ENCODE measurements around the gene MT3.
"Not testable (repeated sequence)": the region's sequence is repeated elsewhere in the genome, so short reads cannot be mapped to it uniquely, and the experiment has no call there.

MT3 gene

DNA sequence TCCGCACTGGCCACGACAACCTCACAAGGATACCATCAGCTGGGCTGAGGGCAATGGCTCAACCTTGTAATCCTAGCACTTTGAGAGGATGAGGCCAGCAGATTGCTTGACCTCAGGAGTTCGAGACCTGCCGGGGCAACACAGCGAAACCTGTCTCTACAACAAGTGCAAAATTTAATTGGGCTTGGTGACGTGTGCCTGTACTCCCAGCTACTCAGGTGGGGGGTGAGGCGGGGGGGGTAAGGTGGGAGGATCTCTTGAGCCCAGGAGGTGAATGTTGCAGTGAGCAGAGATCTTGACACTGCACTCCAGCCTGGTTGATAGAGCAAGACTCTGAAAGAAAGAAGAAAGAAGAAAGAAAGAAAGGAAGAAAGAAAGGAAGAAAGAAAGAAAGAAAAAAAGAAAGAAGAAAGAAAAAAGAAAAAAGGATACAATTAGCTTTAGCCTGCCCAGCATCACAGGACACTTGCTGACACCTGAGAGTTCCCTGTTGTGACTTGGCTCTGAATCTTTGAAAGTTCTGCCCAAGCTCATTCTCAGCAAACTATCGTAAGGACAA lies 31.1 kb downstream of the MT3 start:
- TF ChIP-seq, protein P1, sequence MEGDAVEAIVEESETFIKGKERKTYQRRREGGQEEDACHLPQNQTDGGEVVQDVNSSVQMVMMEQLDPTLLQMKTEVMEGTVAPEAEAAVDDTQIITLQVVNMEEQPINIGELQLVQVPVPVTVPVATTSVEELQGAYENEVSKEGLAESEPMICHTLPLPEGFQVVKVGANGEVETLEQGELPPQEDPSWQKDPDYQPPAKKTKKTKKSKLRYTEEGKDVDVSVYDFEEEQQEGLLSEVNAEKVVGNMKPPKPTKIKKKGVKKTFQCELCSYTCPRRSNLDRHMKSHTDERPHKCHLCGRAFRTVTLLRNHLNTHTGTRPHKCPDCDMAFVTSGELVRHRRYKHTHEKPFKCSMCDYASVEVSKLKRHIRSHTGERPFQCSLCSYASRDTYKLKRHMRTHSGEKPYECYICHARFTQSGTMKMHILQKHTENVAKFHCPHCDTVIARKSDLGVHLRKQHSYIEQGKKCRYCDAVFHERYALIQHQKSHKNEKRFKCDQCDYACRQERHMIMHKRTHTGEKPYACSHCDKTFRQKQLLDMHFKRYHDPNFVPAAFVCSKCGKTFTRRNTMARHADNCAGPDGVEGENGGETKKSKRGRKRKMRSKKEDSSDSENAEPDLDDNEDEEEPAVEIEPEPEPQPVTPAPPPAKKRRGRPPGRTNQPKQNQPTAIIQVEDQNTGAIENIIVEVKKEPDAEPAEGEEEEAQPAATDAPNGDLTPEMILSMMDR (IDR thresholded peaks at IDR 0.05; ENCODE audit: low read depth, low read length, missing control alignments): no peak
- Histone ChIP-seq H3K27me3 (replicated peaks) (no peaks in the 10 kb centered on the region), H3K36me3 (replicated peaks) (no peaks in the 10 kb centered on the region), H3K27ac (no peak overlapping the region), H3K4me3 (ENCODE audit: low read depth, low read length) (no peak overlapping the region)
- no peak for DNase-seq
- in situ Hi-C loops (cut with HindIII; ENCODE audit: low pct_ligation_motif_present, low sequenced_read_pairs): no loop called here

DNA sequence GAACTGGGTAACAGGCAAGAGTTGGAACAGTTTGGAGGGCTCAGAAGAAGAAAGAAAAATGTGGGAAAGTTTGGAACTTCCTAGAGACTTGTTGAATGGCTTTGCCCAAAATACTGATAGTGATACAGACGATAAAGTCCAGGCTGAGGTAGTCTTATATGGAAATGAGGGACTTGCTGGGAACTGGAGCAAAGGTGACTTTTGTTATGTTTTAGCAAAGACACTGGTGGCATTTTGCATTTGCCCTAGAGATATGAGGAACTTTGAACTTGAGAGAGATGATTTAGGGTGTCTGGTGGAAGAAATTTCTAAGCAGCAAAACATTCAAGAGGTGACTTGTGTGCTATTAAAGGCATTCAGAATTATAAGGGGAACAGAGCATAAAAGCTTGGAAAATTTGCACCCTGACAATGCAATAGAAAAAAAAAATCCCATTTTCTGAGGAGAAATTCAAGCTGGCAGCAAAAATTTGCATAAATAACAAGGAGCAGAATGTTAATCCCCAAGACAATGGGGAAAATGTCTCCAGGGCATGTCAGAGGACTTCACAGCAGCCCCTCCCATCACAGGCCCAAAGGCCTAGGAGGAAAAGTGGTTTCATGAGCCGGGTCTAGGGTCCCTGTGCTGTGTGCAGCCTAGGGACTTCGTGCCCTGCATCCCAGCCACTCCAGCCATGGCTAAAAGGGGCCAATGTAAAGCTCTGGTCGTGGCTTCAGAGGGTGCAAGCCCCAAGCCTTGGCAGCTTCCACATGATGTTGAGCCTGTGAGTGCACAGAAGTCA lies 32.5 kb downstream of the MT3 start:
- H3K27ac ChIP-seq; H3K4me3 ChIP-seq (ENCODE audit: low read depth, low read length); H3K27me3 ChIP-seq (replicated peaks); in situ Hi-C loops (cut with HindIII; ENCODE audit: low pct_ligation_motif_present, low sequenced_read_pairs); H3K36me3 ChIP-seq (replicated peaks); DNase-seq: not testable (repeated sequence)

DNA sequence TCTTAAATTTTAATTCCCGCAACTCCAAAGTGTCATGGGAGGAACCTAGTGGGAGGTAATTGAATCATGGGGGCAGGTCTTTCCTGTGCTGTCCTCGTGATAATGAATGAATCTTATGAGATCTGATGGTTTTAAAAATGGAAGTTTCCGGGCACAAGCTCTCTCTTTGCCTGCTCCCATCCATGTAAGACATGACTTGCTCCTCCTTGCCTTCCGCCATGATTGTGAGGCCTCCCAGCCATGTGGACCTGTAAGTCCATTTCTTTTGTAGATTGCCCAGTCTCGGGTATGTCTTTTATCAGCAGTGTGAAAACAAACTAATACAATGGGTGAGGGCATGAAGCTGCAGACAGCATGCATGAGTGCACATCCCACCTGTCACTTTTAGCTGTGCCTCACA lies 33.9 kb downstream of the MT3 start:
- H3K4me3 ChIP-seq (ENCODE audit: low read depth, low read length); H3K27ac ChIP-seq; H3K36me3 ChIP-seq (replicated peaks); H3K27me3 ChIP-seq (replicated peaks); in situ Hi-C loops (cut with HindIII; ENCODE audit: low pct_ligation_motif_present, low sequenced_read_pairs); DNase-seq: not testable (repeated sequence)

DNA sequence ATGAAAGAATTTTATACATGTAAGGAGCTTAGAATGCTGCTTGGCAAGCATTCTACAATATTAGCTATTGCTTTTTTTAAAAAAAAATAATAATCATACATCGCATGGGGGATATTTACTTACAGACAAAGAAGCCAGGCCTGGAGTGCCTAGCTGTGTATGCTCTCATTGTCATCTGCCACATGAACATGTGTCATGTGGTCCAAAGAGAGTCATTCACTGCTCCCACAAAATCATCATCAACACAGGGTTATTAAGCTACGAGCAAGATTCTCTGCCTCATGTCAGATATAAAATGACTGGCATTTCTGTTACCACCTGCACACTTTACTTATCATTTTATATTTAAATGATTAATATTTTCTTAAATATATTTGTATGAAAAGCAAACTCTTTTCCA lies 34.3 kb downstream of the MT3 start:
- Histone ChIP-seq H3K27me3 (replicated peaks) (no peaks in the 10 kb centered on the region), H3K27ac (no peak overlapping the region), H3K4me3 (ENCODE audit: low read depth, low read length) (no peak overlapping the region), H3K36me3 (replicated peaks) (no peaks in the 10 kb centered on the region)
- DNase-seq: no peak
- in situ Hi-C loops (cut with HindIII; ENCODE audit: low pct_ligation_motif_present, low sequenced_read_pairs): no loop called here
- TF ChIP-seq, protein P1 (IDR thresholded peaks at IDR 0.05; ENCODE audit: low read depth, low read length, missing control alignments): no peak

DNA sequence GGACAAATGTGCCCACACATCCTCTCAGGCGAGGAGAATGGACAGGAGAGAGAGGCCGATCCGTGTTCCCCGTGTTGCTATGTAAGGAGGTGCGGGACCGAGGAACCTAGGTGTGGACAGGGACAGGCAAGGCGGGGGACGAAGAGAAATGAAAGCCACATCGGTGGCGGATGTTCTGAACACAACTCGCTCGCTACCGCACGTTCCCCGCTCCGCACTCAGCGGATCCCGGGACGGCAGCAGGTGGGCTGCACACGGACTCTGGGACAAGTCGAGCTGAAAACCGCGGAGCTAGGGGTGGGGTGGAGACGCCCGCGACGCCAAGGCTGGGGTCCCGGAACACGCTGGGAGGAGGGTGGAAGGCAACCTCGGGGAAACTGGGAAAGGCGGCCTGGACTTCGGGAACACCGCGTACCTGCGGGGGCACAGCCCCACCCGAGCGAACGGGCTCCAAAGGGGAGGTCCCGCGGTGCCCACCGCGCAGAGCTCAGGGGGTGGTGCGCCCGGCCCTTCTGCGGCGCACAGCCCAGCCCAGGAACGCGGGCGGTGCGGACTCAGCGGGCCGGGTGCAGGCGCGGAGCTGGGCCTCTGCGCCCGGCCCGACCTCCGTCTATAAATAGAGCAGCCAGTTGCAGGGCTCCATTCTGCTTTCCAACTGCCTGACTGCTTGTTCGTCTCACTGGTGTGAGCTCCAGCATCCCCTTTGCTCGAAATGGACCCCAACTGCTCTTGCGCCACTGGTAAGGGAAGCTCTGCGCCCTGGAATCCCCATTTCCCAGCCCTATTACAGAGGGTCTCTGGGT lies 36.0 kb downstream of the MT3 start, which contains the start of gene MT1E:
Gene MT1E (plus strand): TSS at position 642 of the 803 bp plus-strand sequence. CDS start 71 bp downstream, at position 713.
- DNase-seq: peak; percentile 70
- no peaks in the 10 kb centered on the region for H3K27me3 ChIP-seq (replicated peaks)
- TF ChIP-seq, protein P1 (IDR thresholded peaks at IDR 0.05; ENCODE audit: low read depth, low read length, missing control alignments): no peak
- no peaks in the 10 kb centered on the region for H3K36me3 ChIP-seq (replicated peaks)
- peak within 1 kb of the TSS; percentile 74 for H3K4me3 ChIP-seq (ENCODE audit: low read depth, low read length)
- in situ Hi-C loops (cut with HindIII; ENCODE audit: low pct_ligation_motif_present, low sequenced_read_pairs): no loop called here
- H3K27ac ChIP-seq: peak within 1 kb of the TSS; percentile 75

DNA sequence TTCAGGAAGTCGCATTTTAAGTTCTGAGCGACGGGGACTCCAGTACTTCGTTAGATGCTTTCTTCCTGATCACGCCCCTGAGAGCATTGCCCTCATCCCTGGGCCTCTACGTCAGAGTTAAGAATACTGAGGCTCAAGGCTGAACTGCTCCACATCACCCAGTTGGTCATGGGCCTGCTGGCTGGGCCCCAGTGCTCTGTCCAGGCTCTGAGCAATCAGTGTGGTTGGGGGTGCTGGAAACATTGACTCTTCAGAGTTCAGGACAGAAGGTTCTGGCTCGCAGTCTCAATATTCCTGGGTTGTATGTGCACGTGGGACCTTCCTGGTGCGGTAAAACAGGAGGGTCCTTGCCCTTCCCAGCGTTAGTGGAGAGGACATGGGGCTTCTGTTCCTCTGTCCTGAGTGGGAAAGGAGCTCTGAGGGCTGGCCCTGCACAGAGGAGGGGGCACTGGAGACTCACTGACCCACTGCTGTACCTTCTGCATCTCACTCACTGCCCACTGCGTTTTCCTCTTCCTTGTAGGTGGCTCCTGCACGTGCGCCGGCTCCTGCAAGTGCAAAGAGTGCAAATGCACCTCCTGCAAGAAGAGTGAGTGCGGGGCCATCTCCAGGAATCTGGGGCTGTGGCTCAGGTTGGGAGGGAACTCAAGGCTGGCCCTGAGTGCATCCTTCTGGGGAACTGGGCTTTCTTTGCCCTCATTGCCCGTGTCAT lies 36.8 kb downstream of the MT3 start:
- DNase-seq: peak; percentile 66
- Histone ChIP-seq H3K27ac (peak overlapping the region; percentile 75), H3K27me3 (replicated peaks) (no peaks in the 10 kb centered on the region), H3K36me3 (replicated peaks) (no peaks in the 10 kb centered on the region), H3K4me3 (ENCODE audit: low read depth, low read length) (peak overlapping the region; percentile 74)
- in situ Hi-C loops (cut with HindIII; ENCODE audit: low pct_ligation_motif_present, low sequenced_read_pairs): no loop called here
- TF ChIP-seq, protein P1 (IDR thresholded peaks at IDR 0.05; ENCODE audit: low read depth, low read length, missing control alignments): no peak
